ENCODE measurements around the gene RFX1.

- TF ChIP-seq, protein P1, sequence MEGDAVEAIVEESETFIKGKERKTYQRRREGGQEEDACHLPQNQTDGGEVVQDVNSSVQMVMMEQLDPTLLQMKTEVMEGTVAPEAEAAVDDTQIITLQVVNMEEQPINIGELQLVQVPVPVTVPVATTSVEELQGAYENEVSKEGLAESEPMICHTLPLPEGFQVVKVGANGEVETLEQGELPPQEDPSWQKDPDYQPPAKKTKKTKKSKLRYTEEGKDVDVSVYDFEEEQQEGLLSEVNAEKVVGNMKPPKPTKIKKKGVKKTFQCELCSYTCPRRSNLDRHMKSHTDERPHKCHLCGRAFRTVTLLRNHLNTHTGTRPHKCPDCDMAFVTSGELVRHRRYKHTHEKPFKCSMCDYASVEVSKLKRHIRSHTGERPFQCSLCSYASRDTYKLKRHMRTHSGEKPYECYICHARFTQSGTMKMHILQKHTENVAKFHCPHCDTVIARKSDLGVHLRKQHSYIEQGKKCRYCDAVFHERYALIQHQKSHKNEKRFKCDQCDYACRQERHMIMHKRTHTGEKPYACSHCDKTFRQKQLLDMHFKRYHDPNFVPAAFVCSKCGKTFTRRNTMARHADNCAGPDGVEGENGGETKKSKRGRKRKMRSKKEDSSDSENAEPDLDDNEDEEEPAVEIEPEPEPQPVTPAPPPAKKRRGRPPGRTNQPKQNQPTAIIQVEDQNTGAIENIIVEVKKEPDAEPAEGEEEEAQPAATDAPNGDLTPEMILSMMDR (conservative IDR thresholded peaks at IDR 0.05; ENCODE audit: low read length), result no peak
- TF ChIP-seq EZH2phosphoT487 (IDR thresholded peaks at IDR 0.05; ENCODE audit: borderline replicate concordance, low read depth, low read length), result no peak
These were observed 1.3 kb downstream of the RFX1 start for GRCh38 chr19:14004619-14005348.

Measured in OCI-LY7 (cell line).